ENCODE data around the gene ALPI.

ALPI gene

DNA sequence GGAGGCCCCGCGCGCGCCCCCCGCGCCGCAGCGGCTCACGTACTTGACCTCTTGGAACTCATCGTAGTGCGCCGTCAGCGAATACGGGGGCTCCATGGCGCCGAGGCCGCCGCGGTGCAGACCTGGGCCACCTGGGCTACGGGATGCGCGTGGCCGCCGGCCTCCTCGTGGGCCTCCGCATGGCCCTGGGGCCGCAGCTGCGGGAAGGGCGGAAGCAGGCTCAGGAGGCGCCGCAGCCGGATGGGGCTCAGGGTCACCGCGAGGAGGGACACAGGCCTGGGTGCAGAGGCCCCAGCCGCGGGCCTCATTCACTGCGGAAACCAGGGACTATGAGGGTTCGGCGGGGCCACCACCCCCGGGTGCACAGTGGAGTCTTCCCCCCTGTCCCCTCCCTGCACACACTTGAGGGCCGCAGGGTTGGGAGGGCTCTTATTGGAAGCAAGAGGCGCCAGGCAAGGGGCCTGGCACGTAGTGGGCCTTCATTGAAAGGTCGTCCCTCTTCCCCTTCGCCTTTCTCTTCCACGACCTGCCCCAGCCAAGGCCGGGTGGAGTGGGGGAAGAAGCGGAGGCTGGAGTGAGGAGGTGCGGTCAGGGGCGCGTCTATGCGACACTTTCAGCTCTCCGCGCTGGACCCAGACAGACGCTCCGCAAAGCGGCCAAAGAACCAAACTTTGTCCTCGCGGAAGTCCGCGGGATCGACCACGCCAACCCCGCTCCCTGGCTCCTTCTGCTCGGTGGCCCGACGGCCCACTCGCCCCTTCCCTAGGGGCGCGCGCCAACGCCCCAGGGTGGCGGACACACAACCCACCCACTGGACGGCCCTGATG is 30.8 kb downstream of the ALPI start:
- DNase-seq = no peak

DNA sequence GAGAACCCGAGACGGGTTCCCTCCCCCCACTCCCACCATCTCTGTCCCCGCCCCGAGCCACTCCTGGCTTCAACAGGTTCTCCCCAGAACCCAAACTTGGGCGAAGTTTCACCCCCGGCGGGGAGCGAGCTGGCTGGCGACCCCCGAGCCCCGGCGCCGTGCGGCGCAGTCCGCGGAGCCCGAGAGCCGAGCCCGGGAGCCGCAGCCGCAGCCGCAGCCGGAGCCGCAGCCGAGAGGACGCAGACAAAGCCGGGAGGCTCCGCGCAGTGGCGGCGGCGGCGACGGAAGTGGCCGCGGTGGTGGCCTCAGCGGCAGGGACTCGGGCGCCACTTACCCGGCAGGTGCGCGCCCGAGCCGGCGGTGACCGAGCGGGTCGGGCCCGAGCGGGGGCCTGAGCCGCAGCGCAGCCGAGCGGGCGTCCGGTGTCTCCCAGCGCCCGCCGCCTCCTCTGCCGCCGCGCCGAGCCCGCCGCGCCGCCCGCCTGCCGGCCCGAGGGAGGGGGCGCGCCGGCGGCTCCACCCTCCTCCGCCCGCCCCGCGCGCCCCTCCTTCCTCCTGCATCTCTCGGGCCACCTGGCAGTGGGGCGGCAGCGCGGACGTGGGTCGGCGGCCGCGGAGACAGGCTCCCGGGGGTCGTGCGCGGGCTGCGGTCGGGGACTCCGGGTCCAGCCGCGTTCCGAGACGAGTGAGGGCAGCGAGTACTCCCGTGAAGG is 31.6 kb downstream of the ALPI start, which contains the start of gene ECEL1:
ECEL1 (minus strand) TSS at position 450 of the 712 bp plus-strand sequence. CDS start 1,181 bp downstream, outside the sequence.
- no peak for DNase-seq

DNA sequence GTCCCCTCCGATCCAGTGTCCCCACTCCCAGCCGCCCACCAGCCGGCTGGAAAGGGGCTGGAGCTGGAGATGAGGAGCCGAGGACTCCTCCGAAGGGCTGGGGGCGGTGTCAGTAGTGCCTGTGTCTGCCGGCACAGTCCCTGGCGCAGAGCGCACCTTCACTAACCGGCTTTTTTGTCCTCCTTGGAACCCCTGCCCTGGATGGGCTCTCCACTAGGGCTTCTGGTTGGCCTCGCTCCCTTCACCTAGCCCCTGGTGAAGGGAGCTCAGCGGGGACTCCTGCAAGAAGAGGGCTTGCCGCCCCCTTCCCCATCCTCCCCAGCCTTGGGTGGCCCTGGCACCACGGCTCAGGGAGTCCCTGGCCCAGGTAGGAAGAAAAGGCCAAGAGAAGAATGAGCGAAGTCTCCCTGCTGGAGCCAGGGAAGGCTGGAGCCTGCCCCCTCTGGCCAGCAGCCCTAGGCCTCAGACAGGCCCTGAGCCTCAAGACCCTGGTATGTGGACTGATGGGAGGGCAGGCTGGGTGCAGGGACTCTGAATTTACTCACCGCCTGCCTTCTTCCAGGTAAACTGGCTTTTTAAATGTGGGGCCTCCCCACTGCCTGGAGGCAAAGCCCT is 32.3 kb downstream of the ALPI start:
- no peak for DNase-seq

DNA sequence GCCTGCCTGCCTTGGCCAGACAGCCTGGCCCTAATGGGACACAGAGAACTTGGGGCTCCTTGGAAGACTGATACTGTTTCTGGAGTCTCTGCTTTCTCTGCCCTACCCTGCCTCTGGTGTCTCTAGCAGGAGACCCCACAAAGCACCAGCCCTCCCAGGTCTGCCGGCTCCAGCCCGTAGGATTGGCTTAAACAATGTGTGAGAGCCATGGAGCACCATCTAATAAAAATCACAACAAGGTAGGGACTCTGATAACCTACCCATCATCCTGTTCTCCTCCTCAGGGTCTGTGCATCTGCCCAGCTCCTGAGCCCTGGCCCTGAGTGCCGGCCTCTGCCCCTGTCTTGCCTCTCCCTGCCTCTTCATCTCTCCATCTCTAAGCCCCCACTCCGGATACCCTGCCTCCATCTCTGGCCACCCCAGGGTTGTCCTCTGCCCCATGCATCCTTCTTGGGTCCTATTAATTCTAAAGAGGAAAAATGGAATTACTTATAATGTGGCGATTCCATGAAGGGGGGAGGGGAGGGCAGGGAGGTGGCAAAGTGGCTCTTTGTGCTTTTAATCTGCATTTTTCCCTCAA is 32.9 kb downstream of the ALPI start:
- DNase-seq = no peak

DNA sequence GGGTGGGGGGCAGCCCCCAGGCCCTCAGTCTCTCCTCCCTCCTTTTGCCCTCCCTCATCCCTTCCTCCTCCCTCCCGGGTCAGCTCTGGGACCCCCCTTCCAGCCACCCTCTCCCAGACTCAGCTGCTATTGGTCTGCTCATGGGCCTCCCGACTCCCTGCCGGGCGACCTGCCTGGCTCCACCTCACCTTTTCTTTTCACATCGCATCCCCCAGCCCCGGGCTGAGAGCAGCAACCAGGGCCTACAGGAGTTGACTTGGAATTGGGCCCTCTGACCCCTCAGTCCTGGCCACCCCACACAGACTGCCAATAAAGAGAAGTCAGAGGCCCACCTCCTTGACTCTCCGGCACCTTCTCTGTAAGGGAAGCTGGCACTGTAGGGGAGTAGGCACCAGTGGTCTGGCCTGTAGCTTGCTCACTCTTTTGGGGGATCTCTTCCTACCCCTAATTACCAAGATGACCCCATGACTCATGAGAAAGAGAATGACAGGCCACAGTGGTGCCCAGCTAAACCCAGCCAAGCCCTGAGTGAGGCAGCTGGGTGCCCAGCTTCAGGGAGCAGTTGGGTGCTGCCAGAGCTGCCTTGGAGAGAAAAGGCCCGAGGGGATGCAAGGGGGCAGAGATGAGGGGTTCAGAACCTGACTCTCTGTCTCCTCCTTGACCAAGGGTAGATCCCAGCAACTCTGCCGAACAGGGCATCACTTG is 33.7 kb downstream of the ALPI start:
- DNase-seq = no peak

DNA sequence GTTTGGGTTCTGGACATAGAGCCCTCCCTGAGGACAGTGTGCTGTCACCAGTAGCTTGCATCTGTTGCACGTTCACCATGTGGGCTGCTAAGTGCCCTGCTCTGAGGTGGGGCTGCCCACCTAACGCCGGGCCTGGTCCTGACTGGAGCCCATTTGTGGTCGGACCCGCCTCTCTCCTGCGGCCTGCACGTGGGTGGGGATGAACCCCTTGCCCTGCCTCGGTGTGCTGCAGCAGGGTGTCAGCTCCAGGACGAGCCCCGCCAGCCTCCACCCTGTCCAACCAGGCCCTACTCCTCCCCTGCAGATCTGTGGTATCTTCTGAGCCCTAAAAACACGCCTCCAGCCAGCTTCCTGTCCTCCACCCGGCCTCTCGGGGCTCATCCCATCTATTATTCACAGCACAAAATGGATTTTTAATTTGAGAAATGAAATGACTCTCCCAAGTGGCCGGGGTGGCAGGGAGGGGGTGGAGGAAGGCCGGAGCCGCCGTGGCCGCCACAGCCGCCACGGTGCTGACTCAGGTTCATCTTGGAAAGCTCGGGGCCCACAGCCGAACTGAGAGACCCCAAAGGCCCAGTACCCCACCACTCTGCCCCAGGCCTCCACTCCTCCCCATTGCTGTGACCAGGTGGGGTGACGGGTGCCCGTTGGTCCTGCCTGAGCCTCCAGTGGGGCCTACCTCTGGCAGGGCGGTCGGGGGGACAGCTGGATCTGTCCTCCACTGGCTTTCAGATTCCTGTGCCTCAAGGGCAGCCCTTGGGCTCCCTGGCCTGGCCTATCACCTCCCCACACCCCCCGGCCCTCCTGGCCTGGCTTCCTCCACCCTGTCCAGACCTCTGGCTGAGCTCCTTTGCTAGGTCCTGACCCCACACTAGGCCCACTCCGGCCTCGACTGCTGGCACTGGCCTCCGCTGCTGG is 34.5 kb downstream of the ALPI start:
- DNase-seq = no peak

DNA sequence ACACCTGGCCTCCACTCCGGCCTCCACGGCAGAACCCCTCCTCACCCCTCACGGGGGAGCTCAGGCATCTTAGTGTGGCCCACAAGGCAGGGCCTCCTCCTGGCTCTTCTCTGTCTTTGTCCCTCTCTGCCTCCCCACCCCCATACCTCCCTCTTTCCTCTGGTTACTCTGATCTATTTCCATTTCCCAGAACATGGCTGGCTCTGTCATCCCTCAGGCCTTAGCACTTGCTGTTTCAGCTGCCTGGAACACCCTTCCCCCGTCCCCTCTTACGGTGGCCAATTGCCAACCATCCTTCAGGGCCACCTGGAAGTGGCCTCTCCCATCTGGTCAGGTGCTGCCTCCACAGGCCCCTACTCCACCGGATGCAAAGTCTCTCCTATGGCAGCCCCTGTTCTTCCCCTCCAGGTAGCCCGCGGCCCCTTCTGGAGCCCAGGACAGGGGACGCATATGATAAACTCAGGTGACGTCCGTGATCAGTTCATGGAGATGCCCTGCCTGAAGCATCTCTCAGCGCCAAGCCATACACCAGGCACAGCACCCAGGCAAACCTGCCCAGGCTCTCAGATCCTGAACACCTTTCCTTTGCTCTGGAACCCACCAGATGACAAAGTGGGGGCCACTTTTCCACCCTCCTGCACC is 35.3 kb downstream of the ALPI start:
- DNase-seq = no peak

DNA sequence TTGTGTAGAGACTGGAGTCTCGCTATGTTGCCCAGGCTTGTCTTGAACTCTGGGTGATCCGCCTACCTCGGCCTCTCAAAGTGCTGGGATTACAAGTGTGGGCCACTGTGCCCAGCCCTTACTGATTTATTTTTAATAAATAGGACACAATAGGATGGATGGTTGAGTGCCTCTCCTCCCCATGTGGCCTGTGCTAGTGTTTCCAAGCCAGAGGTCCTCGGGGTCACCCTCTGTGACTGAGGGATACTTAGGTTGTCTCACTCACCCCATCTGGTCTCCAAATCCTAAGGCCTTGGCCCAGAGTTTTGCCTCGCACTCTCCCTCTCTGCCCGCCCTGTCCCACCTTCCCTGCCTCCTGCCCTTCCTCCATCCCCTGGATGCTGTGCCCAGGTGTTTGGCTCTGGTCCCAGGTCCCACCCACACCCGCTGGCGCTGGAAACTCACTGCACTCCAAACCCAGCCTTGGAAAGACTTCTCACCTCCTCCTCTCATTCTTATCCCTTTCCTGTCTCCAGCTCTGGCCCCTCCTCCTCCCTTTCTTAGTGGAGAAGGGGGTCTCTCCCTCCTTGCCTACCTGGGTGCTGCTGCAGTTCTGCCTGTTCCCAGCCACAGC is 36.4 kb downstream of the ALPI start:
- no peak for DNase-seq

DNA sequence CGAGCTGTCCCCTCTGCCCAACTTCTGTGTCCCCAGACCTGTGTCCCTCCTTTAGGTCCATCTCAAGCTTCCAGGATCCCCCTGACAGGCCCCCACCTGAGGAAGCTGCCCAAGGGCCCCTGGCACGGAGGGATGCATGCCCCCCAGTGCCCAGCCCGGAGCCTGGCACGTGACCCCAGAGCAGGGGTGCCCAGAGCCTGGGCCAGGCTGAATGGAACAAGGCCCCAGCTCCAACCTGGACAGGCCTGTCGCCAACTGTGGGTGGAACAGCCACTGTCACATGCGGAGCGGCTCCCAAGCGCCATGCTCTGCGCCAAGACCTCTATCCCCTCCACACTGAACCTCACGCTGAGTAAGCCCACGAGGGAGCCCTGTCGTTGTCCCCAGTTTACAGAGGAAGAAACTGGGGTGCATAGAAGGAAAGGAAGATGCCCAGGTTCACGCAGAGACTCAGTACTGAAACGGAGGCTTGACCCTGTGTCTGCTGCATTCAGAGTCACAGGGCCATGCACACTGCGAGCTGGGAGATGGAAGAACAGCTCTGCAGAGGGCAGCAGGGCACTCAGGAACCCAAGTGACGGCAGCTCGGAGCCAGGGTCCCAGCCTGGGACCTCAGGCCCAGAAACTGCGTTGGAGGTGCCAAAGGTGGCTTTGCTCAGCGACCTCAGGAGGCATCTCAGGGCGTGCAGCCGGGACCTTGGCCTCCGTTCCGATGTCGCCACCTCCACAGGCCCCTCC is 37.2 kb downstream of the ALPI start:
- no peak for DNase-seq

DNA sequence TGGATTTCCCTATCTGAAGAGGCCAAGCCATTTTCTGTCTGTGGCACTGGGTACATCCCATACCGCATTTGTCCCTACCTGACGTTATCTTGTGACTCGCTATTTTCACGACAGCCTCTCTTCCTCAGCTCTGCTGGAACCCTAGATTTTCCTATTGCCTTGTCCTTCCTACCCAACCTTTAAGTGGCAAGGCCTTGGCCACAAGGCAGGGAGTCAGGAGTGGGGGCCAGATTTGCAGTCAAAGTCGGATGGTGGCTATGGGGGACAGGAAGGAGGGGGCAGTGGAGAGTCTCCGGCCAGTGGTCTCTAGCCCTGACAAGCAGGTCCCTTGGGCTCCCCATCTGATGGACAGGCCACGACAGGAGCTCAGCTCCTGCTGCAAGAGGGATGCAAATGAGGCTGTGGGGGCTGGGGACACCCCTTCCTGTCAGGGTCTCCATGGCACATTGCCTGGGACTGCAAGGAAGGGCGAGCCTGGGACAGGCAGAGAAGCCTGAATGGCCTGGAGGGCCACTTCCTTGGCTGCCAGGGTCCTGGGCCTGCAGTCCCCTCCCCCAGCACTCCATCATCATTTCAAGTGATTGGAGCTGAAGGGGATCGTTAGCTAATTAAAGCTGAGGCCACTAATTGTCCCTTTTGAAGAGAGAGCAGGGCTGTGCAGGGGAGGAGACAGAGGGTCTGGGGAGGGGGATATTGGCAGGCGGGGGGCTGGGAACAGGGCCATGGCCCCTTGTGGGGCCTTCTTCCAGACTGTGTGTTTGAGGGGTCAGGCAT is 37.9 kb downstream of the ALPI start:
- DNase-seq = no peak

DNA sequence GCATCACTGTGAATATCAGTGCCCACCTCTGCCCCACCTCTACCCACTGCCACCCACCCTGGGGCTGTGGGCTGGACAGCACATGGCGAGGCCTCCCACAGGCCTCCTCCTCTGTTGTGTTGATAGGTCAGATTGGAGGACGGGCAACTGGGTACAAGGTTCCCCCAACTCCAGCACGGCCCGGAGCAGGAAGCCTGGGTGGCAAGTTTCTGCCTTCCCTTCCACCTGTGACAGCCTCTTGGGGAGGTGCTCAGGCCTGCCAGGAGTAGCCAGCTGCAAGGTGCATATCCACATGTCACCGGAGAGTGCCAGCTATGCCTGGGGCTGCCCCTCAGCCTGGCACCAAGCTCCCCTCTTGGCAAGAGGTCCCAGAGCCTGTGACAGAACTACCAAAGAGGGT is 38.6 kb downstream of the ALPI start:
- DNase-seq = no peak

DNA sequence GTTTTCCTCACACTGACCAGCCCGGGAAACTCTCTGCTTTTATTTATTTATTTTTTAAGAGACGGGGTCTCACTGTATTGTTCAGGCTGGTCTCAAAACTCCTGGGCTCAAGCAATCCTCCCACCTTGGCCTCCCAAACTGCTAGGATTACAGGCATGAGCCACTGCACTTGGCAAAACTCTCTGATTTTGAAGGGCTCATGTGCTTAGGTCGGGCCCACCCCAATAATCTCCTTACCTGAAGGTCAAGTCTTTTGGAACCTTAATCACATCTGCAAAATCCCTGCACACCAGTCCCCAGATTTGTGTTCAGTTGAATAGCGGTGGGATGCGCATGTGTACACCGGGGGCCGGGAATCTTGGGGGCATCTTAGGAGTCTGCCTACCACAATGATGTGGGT is 39.3 kb downstream of the ALPI start:
- DNase-seq = no peak

DNA sequence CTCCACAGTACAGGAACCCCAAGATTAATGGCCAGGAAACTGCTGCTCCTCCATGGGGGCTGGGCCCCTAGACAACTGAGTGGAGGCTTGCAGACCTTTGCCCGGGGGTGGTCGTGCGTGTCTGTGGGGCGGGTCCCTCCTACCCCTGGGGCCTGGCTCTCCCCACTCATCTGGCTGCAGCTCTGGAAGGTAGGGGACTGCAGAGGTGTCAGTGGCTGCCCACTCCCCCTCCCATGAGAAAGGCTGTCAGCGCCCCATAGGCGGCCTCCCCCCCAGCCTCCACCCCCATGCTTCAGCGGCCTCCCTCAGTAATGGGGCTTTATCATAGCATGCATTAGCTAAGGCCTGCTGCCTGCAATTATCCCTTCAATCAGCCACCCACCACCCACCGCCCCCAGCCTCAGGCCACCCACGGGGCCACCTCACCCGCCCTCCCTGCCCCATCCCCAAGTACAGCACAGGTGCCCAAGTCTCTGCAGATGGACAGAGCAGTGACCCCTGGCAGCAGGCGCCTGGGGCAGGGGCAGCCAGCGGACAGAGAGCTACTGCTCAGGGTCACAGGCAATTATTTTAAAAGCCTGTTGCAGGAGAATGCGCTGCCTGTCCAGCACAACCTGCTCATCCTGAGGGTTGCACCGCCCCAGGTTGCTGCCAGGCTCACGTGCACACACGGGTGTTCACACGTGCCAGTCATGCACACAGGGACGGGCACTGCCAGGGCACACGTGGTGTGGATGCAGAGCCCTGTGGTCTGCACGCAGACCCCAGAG is 40.7 kb downstream of the ALPI start:
- no peak for DNase-seq

DNA sequence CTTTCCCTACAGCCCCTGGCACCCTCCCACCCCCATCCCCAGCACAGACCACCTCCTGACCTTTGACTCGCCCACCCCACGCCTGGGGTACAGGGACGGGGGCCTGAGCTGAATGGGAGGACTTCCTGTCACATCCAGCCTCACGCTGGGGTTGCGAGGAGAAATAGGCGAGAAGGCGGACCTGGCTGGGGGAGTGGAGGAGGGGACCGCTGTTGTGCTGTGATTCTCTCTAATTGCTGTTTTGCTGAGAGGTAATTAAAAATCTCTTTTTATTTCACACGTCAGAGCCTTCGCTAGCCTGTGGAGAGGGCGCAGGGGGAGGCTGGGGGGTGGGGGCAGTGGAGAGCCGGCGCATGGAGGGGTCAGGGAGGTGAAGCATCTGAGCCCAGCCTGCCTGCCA is 41.4 kb downstream of the ALPI start:
- no peak for DNase-seq

DNA sequence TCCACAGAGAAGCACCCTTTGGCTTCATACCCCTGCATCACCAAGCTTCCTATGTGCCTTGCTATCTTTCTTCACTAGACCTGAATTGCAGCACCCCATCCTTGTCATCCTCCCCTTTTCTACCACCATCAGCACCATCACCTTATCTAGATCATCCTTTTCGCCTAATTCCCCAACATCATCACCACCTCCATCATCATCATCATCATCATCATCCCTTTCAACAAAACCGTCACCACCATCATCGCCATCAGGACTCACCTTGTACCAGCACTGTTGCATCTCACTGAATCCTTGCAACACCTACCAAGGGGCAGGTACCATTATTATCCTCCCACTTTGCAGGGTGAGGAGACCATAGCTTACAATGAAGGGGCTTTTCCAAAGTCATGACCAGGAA is 42.5 kb downstream of the ALPI start:
- no peak for DNase-seq

DNA sequence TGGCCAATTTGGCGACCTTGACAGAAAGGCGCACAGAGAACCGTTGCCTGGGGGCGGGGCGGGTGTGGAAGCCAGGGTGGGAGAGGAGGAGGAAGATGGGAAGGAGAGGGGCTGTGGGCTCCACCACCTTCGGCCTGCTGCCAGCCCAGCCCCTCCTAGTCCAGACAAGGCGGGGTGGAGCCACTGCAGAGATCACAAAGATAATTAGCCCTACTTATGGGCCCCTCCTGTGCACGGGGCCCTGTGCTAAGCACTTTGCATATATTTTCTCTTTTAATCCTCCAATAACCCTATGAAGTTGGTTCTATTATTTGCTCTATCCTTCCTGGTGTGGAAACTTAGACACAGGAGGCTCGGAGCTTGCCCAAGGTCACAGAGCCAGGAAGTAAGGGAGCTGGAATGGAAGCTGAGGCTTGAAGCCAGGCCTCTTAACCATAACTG is 45.4 kb downstream of the ALPI start:
- no peak for DNase-seq

DNA sequence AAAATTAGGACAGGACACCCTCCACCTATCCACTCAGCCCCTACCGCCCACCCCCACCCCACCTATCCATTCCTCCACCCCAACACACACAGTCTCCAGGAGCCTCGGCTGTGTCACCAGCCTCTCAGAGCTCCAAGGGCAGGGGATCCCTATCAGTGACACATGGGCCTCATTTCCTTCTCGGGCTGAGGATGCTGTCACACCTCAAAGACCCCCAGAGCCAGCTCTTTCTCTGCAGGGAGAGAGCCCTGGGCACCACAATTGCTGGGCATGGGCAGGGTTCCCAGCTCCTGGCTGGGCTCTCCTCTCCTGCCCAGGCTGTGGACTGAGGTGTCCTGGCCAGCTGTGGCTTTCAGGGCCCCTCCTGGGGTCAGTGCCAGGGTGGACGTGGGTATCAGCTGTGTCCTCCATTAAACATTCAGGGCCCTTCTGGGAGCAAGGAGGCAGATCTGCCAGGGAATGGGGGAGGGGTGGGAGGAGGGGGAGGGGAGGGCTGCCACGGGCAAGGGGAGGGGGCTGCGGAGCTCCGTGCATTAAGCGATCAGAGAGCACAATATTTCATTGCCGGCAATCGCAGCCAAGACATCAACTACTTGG is 45.9 kb downstream of the ALPI start:
- DNase-seq = no peak

DNA sequence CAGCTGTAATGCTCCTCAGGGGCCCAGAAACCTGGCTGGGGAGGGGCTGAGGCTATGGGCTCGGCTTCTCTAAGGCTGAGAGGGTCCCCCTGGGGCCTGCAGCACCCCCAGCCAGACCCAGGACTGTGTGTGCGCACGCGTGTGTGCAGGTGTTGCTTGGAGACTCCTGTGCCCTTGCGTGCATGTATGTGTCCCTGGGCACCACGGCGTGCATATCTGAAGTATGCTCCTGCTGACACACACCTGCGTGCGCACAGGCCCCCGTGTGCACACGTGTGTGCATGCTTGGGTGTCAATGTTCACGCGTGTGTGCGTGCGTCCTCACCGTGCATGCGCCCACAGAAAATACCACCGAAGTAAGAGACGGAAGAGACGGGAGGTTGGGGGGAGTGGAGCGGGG is 46.6 kb downstream of the ALPI start:
- no peak for DNase-seq

Data from effector CD4-positive, alpha-beta T cell (primary cell).